GM12878 (cell line): Measurements from ENCODE around the gene SLC6A12.

ENCODE experiments used
- BCL3 ChIP-seq: IDR thresholded peaks from 2 replicates; pipeline ENCODE4 v1.6.1; 2011; ENCODE audit warnings: borderline replicate concordance, low read depth, mild to moderate bottlenecking, moderate library complexity, low read length; ENCODE audit not compliant: insufficient read depth, poor library complexity, severe bottlenecking
- CHD2 ChIP-seq: IDR thresholded peaks from 2 replicates; pipeline ENCODE4 v1.6.1; 2011; ENCODE audit warnings: low read depth, low read length, improper control_type of control experiment, borderline replicate concordance
- CTCF ChIP-seq, 3 experiments: IDR thresholded peaks in 2 of 3; conservative IDR thresholded peaks in 1 of 3; 2 replicates each; pipeline ENCODE4 v1.5.1; 2011; ENCODE audit warnings: low read depth in 3 of 3, low read length in 3 of 3, mild to moderate bottlenecking in 3 of 3, control low read depth in 2 of 3, moderate library complexity in 2 of 3, inconsistent platforms in 1 of 3, mixed read lengths in 1 of 3; ENCODE audit not compliant: control insufficient read depth in 2 of 3, insufficient read depth in 1 of 3; ENCODE audit errors: extremely low read depth in 1 of 3
- ESRRA ChIP-seq: IDR thresholded peaks from 2 replicates; pipeline ENCODE4 v1.6.1; 2012; ENCODE audit warnings: mild to moderate bottlenecking, low read length, improper control_type of control experiment
- FOXK2 ChIP-seq: fragments of 450-650 bp; IDR thresholded peaks from 2 replicates; pipeline ENCODE4 v1.6.1; 2017; ENCODE audit warnings: mild to moderate bottlenecking, moderate library complexity
- HDAC2 ChIP-seq: fragments of 200-600 bp; sonication (generic); IDR thresholded peaks from 2 replicates; pipeline ENCODE4 v1.6.1; 2017
- MXI1 ChIP-seq: fragments of 150-350 bp; IDR thresholded peaks from 2 replicates; pipeline ENCODE4 v1.6.1; 2011; ENCODE audit warnings: low read depth, mild to moderate bottlenecking, inconsistent platforms, low read length, improper control_type of control experiment
- NRF1 ChIP-seq: conservative IDR thresholded peaks from 2 replicates; pipeline ENCODE4 v1.6.1; 2011; ENCODE audit warnings: mild to moderate bottlenecking, low read depth, low read length, improper control_type of control experiment
- PAX5 ChIP-seq: IDR thresholded peaks from 2 replicates; pipeline ENCODE4 v1.6.1; 2011; ENCODE audit warnings: low read depth, low read length, borderline replicate concordance
- PRDM15 ChIP-seq: fragments of 450-650 bp; formaldehyde crosslinking; IDR thresholded peaks from 2 replicates; pipeline ENCODE4 v1.4.0; 2020; ENCODE audit warnings: mild to moderate bottlenecking, moderate library complexity
- RCOR1 ChIP-seq: conservative IDR thresholded peaks from 2 replicates; pipeline ENCODE4 v1.6.1; 2012; ENCODE audit warnings: low read depth, low read length, improper control_type of control experiment
- TCF7 ChIP-seq: IDR thresholded peaks from 2 replicates; pipeline ENCODE4 v1.6.1; 2014; ENCODE audit warnings: antibody characterized with exemption, borderline replicate concordance

- TF ChIP-seq CTCF (IDR thresholded peaks at IDR 0.05 in 2 of 3, conservative IDR thresholded peaks at IDR 0.05 in 1 of 3; ENCODE audit: control insufficient read depth in 2 of 3, extremely low read depth in 1 of 3, insufficient read depth in 1 of 3, low read depth in 3 of 3, low read length in 3 of 3) (no peak), HDAC2 (no peak), FOXK2 (no peak), CHD2 (no peak), MXI1 (no peak), PRDM15 (no peak), ESRRA (no peak), BCL3 (no peak), PAX5 (no peak), TCF7 (no peak), RCOR1 (no peak), NRF1 (no peak)
Observed at GRCh38 chr12:226401-226800, 12.4 kb upstream of the SLC6A12 start.
